SK-N-SH treated with all-trans-retinoic acid at 6 μM for 48 hours (cell line): ENCODE measurements around the gene GDA.

Experiments
- ESRRG ChIP-seq: fragments of 250-450 bp; sonication (Bioruptor Pico); IDR thresholded peaks from 2 replicates; pipeline ENCODE4 v1.6.1; 2021; ENCODE audit warnings: mild to moderate bottlenecking
- ZC3H10 ChIP-seq: fragments of 250-450 bp; sonication (Bioruptor Pico); IDR thresholded peaks from 2 replicates; pipeline ENCODE4 v1.5.1; 2021; ENCODE audit warnings: mild to moderate bottlenecking, moderate library complexity
- TF ChIP-seq, protein P1 (sequence below): fragments of 250-450 bp; sonication (Bioruptor Pico); IDR thresholded peaks from 2 replicates; pipeline ENCODE4 v1.5.1; 2020; ENCODE audit warnings: low read depth, mild to moderate bottlenecking, moderate library complexity
- TF ChIP-seq, protein P2 (sequence below): fragments of 250-450 bp; sonication (Bioruptor Pico); IDR thresholded peaks from 2 replicates; pipeline ENCODE4 v1.8.0; 2020; ENCODE audit warnings: mild to moderate bottlenecking, moderate library complexity, borderline replicate concordance

DNA sequence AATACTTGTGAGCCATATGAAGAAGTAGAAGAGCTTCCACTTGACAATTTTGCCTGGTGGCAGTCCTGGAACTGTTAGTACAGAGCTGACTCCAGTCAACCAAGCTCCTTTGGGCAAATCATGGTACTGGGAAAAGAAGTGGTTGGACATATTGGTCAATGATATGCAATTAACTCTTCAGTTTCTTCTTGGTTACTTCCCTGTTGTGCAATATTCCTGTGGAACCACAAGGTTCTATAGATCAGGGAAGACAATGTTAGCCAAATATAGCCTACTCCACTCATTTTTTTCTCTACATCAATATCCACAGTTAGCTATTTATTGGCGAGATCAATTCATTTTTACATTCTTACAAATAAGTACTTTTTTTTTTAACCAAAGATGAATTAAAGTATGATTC is 14.4 kb upstream of the GDA start:
- TF ChIP-seq, protein P1, sequence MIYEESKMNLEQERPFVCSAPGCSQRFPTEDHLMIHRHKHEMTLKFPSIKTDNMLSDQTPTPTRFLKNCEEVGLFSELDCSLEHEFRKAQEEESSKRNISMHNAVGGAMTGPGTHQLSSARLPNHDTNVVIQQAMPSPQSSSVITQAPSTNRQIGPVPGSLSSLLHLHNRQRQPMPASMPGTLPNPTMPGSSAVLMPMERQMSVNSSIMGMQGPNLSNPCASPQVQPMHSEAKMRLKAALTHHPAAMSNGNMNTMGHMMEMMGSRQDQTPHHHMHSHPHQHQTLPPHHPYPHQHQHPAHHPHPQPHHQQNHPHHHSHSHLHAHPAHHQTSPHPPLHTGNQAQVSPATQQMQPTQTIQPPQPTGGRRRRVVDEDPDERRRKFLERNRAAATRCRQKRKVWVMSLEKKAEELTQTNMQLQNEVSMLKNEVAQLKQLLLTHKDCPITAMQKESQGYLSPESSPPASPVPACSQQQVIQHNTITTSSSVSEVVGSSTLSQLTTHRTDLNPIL (CRISPR knock-in tag), result no peak
- TF ChIP-seq ZC3H10 (CRISPR knock-in tag), result no peak
- TF ChIP-seq, protein P2, sequence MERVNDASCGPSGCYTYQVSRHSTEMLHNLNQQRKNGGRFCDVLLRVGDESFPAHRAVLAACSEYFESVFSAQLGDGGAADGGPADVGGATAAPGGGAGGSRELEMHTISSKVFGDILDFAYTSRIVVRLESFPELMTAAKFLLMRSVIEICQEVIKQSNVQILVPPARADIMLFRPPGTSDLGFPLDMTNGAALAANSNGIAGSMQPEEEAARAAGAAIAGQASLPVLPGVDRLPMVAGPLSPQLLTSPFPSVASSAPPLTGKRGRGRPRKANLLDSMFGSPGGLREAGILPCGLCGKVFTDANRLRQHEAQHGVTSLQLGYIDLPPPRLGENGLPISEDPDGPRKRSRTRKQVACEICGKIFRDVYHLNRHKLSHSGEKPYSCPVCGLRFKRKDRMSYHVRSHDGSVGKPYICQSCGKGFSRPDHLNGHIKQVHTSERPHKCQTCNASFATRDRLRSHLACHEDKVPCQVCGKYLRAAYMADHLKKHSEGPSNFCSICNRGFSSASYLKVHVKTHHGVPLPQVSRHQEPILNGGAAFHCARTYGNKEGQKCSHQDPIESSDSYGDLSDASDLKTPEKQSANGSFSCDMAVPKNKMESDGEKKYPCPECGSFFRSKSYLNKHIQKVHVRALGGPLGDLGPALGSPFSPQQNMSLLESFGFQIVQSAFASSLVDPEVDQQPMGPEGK, result no peak
- no peak for TF ChIP-seq ESRRG (CRISPR knock-in tag)
